IMR-90 (cell line): Measurements from ENCODE around the gene BEND2. TPM values are rescaled to one million over a fixed set of nuclear protein-coding genes. Genes with fewer than 3 reads are reported as not detected.

ENCODE experiments used
- ATAC-seq: fragments of 200-7000 bp; cut with Tn5 transposase; 2 replicates; pipeline ENCODE4 v1.9.1; 2020; ENCODE audit warnings: low read depth, mild to moderate bottlenecking, moderate library complexity
- BruUV-seq: library from RNA; stranded (reverse); fragments of 400-500 nt; replicated peaks from 2 replicates; lab custom pipeline; 2021; lab: Mats Ljungman, UMichigan
- CTCF ChIA-PET: fragments of 300-600 bp; formaldehyde crosslinking; extraction: SDS; loops from one replicate; lab custom pipeline; 2021; ENCODE audit warnings: antibody characterized with exemption; lab: Yijun Ruan, JAX
- POLR2A ChIA-PET: fragments of 300-600 bp; sonication (Branson Sonifier 250); formaldehyde crosslinking; loops from one replicate; lab custom pipeline; 2022; ENCODE audit warnings: antibody characterized with exemption; ENCODE audit not compliant: unreplicated experiment; lab: Charles Lee
- DNase-seq: peaks from one replicate; pipeline ENCODE4 v3.0.0; 2013
- H2AFZ ChIP-seq: replicated peaks from 2 replicates; pipeline ENCODE3; 2013; ENCODE audit warnings: low read length, mild to moderate bottlenecking; ENCODE audit not compliant: poor library complexity
- H2AK5ac ChIP-seq: 2 replicates; pipeline ENCODE4 v1.6.1; 2013; ENCODE audit warnings: low read depth, low read length, inconsistent platforms
- H2AK9ac ChIP-seq: replicated peaks from 2 replicates; pipeline ENCODE3; 2013; ENCODE audit warnings: mild to moderate bottlenecking, low read depth, low read length, moderate library complexity; ENCODE audit not compliant: poor library complexity
- H2BK120ac ChIP-seq: 2 replicates; pipeline ENCODE4 v1.6.1; 2013; ENCODE audit warnings: low read depth, low read length, inconsistent platforms
- H2BK15ac ChIP-seq: 3 replicates; pipeline ENCODE4 v1.6.1; 2013; ENCODE audit warnings: low read depth, low read length, inconsistent platforms
- H2BK20ac ChIP-seq: 2 replicates; pipeline ENCODE4 v1.6.1; 2013; ENCODE audit warnings: low read depth, mild to moderate bottlenecking, inconsistent platforms, low read length, moderate library complexity
- H2BK5ac ChIP-seq: 2 replicates; pipeline ENCODE4 v1.6.1; 2013; ENCODE audit warnings: mild to moderate bottlenecking, low read depth, low read length, inconsistent platforms; ENCODE audit not compliant: poor library complexity, severe bottlenecking
- H3K14ac ChIP-seq: replicated peaks from 2 replicates; pipeline ENCODE4 v1.6.1; 2013; ENCODE audit warnings: low read depth, low read length, inconsistent platforms
- H3K18ac ChIP-seq: 2 replicates; pipeline ENCODE4 v1.6.1; 2013; ENCODE audit warnings: low read depth, low read length, control low read depth
- H3K23ac ChIP-seq: 2 replicates; pipeline ENCODE4 v1.6.1; 2013; ENCODE audit warnings: low read depth, low read length, inconsistent platforms
- H3K27ac ChIP-seq: 2 replicates; pipeline ENCODE4 v1.5.1; 2013; ENCODE audit warnings: mild to moderate bottlenecking, control low read depth, low read length; ENCODE audit not compliant: insufficient read depth
- H3K27me3 ChIP-seq: 2 replicates; pipeline ENCODE4 v1.6.1; 2013; ENCODE audit warnings: low read length; ENCODE audit not compliant: control insufficient read depth, insufficient read depth
- H3K36me3 ChIP-seq: 2 replicates; pipeline ENCODE4 v1.6.1; 2013; ENCODE audit warnings: low read length, mixed read lengths; ENCODE audit not compliant: control insufficient read depth, insufficient read depth
- H3K4ac ChIP-seq: 2 replicates; pipeline ENCODE4 v1.6.1; 2013; ENCODE audit warnings: low read depth, low read length, inconsistent platforms
- H3K4me1 ChIP-seq: 2 replicates; pipeline ENCODE4 v1.6.1; 2013; ENCODE audit warnings: low read length, mixed read lengths; ENCODE audit not compliant: control insufficient read depth, insufficient read depth
- H3K4me2 ChIP-seq: 2 replicates; pipeline ENCODE4 v1.6.1; 2013; ENCODE audit warnings: low read depth, mild to moderate bottlenecking, control low read depth, low read length, moderate library complexity
- H3K4me3 ChIP-seq: 2 replicates; pipeline ENCODE4 v1.5.1; 2013; ENCODE audit warnings: low read depth, mild to moderate bottlenecking, control low read depth, low read length, moderate library complexity; ENCODE audit not compliant: insufficient read depth
- H3K56ac ChIP-seq: 2 replicates; pipeline ENCODE4 v1.6.1; 2013; ENCODE audit warnings: low read length, inconsistent platforms; ENCODE audit not compliant: insufficient read depth; ENCODE audit errors: extremely low read depth
- H3K79me1 ChIP-seq, 2 experiments: 2 replicates each; pipeline ENCODE4 v1.6.1; 2013; ENCODE audit warnings: low read length in 2 of 2, inconsistent platforms in 1 of 2, low read depth in 1 of 2
- H3K9ac ChIP-seq: 2 replicates; pipeline ENCODE4 v1.6.1; 2013; ENCODE audit warnings: low read depth, low read length, control low read depth
- H3K9me1 ChIP-seq: 2 replicates; pipeline ENCODE4 v1.6.1; 2013; ENCODE audit warnings: low read length, inconsistent platforms; ENCODE audit not compliant: insufficient read depth
- H3K9me3 ChIP-seq: 2 replicates; pipeline ENCODE4 v1.6.1; 2013; ENCODE audit warnings: low read length; ENCODE audit not compliant: control insufficient read depth, insufficient read depth
- H4K20me1 ChIP-seq: 2 replicates; pipeline ENCODE4 v1.6.1; 2013; ENCODE audit warnings: low read length, inconsistent platforms; ENCODE audit not compliant: insufficient read depth
- H4K5ac ChIP-seq: 2 replicates; pipeline ENCODE4 v1.6.1; 2013; ENCODE audit warnings: mild to moderate bottlenecking, low read depth, low read length, control low read depth
- H4K8ac ChIP-seq, 2 experiments: 2 replicates each; pipeline ENCODE4 v1.6.1; 2013; ENCODE audit warnings: low read depth in 2 of 2, low read length in 2 of 2, control low read depth in 1 of 2, inconsistent platforms in 1 of 2
- H4K91ac ChIP-seq: 2 replicates; pipeline ENCODE4 v1.6.1; 2013; ENCODE audit warnings: low read depth, low read length, inconsistent platforms; ENCODE audit not compliant: insufficient read depth
- CHD1 ChIP-seq: IDR thresholded peaks from 2 replicates; pipeline ENCODE4 v1.6.1; 2012; ENCODE audit warnings: low read depth, low read length, improper control_type of control experiment
- MAZ ChIP-seq: IDR thresholded peaks from 2 replicates; pipeline ENCODE4 v1.6.1; 2012; ENCODE audit warnings: low read depth, mild to moderate bottlenecking, low read length, improper control_type of control experiment, moderate library complexity, borderline replicate concordance
- RCOR1 ChIP-seq: IDR thresholded peaks from 2 replicates; pipeline ENCODE4 v1.6.1; 2012; ENCODE audit warnings: mild to moderate bottlenecking, low read length, improper control_type of control experiment; ENCODE audit not compliant: insufficient replicate concordance
- SMC3 ChIP-seq: fragments of 150-350 bp; IDR thresholded peaks from 2 replicates; pipeline ENCODE4 v1.6.1; 2016; ENCODE audit warnings: low read depth, mild to moderate bottlenecking, antibody characterized with exemption, low read length, moderate library complexity
- WGBS, 2 experiments: methylation state at CpG; one replicate each; pipeline versions ENCODE4 v1.1.5 to v1.1.7; 2013; ENCODE audit warnings: missing lambda C conversion rate in 2 of 2; ENCODE audit not compliant: insufficient read length in 1 of 2; ENCODE audit errors: extremely low coverage in 2 of 2; 5-methylcytosine and 5-hydroxymethylcytosine counted together
- dilution Hi-C: fragments of 300-500 bp; cut with HindIII; formaldehyde crosslinking; loops from one replicate; pipeline ENCODE4 v1.14.3; 2018; ENCODE audit warnings: low sequenced_read_pairs; ENCODE audit not compliant: unreplicated experiment
- in situ Hi-C: fragments of 300-500 bp; cut with MboI; formaldehyde crosslinking; loops from 3 replicates; pipeline ENCODE4 v1.14.3; 2019; ENCODE audit warnings: low sequenced_read_pairs, inconsistent platforms, mixed read lengths
- intact Hi-C: fragments of 100-400 bp; cut with micrococcal nuclease; formaldehyde crosslinking; loops from 2 replicates; pipeline ENCODE4 v1.10.0; 2022
- polyA plus RNA-seq, 3 experiments: library from polyadenylated mRNA; depleted of rRNA; stranded (reverse); fragments of >200 nt; gene quantifications; 2 replicates each; pipeline ENCODE4 v1.2.3, GENCODE V29; 2012; ENCODE audit warnings: low replicate concordance in 1 of 3
- total RNA-seq: library from RNA; depleted of rRNA; stranded (reverse); fragments of >200 nt; gene quantifications from 2 replicates; pipeline ENCODE4 v1.2.3, GENCODE V29; 2012

The BEND2 gene
- total and polyA plus RNA-seq, 2 of the 4 experiments (the other 2 are of a cell fraction), result not detected

DNA sequence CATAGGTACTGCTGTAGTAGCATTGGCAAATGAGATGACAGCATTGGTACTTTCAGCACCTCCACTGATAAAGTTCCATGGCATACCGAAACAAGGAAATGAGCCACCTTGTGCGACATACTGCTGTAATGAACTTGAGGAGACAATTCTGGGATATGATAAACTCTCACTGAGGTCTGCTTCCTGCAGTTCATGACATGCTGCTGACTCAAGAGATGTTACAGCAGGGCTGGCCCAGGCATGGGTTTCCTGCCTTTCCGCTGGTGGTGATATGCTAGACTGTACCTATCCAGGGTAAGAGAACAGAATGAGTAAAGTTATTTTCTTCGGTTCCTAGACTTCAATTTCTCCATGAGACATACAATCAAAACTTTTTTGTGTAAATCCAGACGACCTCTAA lies 17.1 kb downstream of the BEND2 start:
- H3K18ac ChIP-seq, result no peak overlapping the region
- H4K8ac ChIP-seq, result no peak overlapping the region
- no peaks in the 10 kb centered on the region; the same call in 1 of the 2 replicates for H3K27me3 ChIP-seq
- H2BK5ac ChIP-seq, result no peak overlapping the region
- H4K91ac ChIP-seq, result no peak overlapping the region
- no peak overlapping the region for H2BK15ac ChIP-seq
- no peak overlapping the region for H3K14ac ChIP-seq
- in situ Hi-C loops (no loop called here), dilution Hi-C loops (no loop called here), intact Hi-C loops (no loop called here)
- H3K79me1 ChIP-seq, result no peaks in the 10 kb centered on the region
- H2AK9ac ChIP-seq, result no peak overlapping the region
- WGBS, 2 experiments, result no CpG with 5 or more reads among the region's 5 CpGs
- H2BK120ac ChIP-seq, result no peak overlapping the region
- no peak overlapping the region for H2AFZ ChIP-seq
- H3K4me2 ChIP-seq, result no peak overlapping the region
- POLR2A ChIA-PET, result no interaction called here
- no peak overlapping the region for H3K4me3 ChIP-seq
- no peak overlapping the region for H3K4ac ChIP-seq
- H3K9me3 ChIP-seq, result no peaks in the 10 kb centered on the region
- TF ChIP-seq MAZ (no peak), CHD1 (no peak), SMC3 (no peak), RCOR1 (no peak)
- H3K23ac ChIP-seq, result no peak overlapping the region
- DNase-seq, result no peak
- no peaks in the 10 kb centered on the region for H3K36me3 ChIP-seq
- H4K20me1 ChIP-seq, result no peaks in the 10 kb centered on the region
- ATAC-seq, result no peak
- BruUV-seq, result no TSS peak
- no peaks in the 10 kb centered on the region for H3K9me1 ChIP-seq
- CTCF ChIA-PET, result no interaction called here
- no peak overlapping the region for H2AK5ac ChIP-seq
- H2BK20ac ChIP-seq, result no peak overlapping the region
- H4K5ac ChIP-seq, result no peak overlapping the region
- H3K27ac ChIP-seq, result no peak overlapping the region
- H3K9ac ChIP-seq, result no peak overlapping the region
- no peak overlapping the region for H3K56ac ChIP-seq
- H3K4me1 ChIP-seq, result no peaks in the 10 kb centered on the region
